T-helper 17 cell (primary cell): ENCODE data around the gene KLK10. TPM values are rescaled to one million over a fixed set of nuclear protein-coding genes. Genes with fewer than 3 reads are reported as not detected.

ENCODE experiments used
- ATAC-seq: fragments of 150-1000 bp; cut with Tn5 transposase; 2 replicates; pipeline ENCODE4 v1.10.0; 2021; ENCODE audit warnings: mild to moderate bottlenecking, moderate library complexity
- DNase-seq, 3 donors: peaks; one replicate each; pipeline versions ENCODE4 v3.0.0 to v3.0.0-alpha.2; 2020 to 2021
- H3K9me3 ChIP-seq: one replicate; pipeline ENCODE4 v1.7.0; 2013; ENCODE audit warnings: low read length, mild to moderate bottlenecking; ENCODE audit not compliant: control insufficient read depth, poor library complexity, severe bottlenecking
- H3K27ac Mint-ChIP-seq: one replicate; pipeline ENCODE4 v1.8.0; 2022; ENCODE audit warnings: mild to moderate bottlenecking, moderate library complexity, mixed read lengths
- H3K27me3 Mint-ChIP-seq: one replicate; pipeline ENCODE4 v1.8.0; 2022; ENCODE audit warnings: mixed read lengths
- H3K36me3 Mint-ChIP-seq: one replicate; pipeline ENCODE4 v1.8.0; 2022; ENCODE audit warnings: low read depth, mixed read lengths
- H3K4me1 Mint-ChIP-seq: one replicate; pipeline ENCODE4 v1.8.0; 2022; ENCODE audit warnings: mild to moderate bottlenecking, mixed read lengths
- H3K4me3 Mint-ChIP-seq: one replicate; pipeline ENCODE4 v1.8.0; 2022; ENCODE audit warnings: mild to moderate bottlenecking, moderate library complexity, mixed read lengths
- total RNA-seq, 4 donors: library from RNA in 2 of 4; stranded (reverse) in 2 of 4; gene quantifications; one replicate each; pipeline ENCODE4 v1.2.3 and lab custom pipeline; 2022 to 2026

The KLK10 gene, protein sequence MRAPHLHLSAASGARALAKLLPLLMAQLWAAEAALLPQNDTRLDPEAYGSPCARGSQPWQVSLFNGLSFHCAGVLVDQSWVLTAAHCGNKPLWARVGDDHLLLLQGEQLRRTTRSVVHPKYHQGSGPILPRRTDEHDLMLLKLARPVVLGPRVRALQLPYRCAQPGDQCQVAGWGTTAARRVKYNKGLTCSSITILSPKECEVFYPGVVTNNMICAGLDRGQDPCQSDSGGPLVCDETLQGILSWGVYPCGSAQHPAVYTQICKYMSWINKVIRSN
- total RNA-seq, result not detected
- total RNA-seq (lab: John Stamatoyannopoulos, UW), result 0 reads per million in 2 donors

GRCh38 chr19:51019544-51019925 is at the start of gene KLK10:
Gene KLK10 (minus strand): TSS chr19:51019709. CDS start chr19:51019130, 579 bp downstream.
- H3K9me3 ChIP-seq, result no peaks in the 10 kb centered on the region
- H3K4me1 Mint-ChIP-seq, result peaks cover 18% of the 10 kb centered on the region
- H3K27ac Mint-ChIP-seq, result no peak within 1 kb of the TSS
- peaks cover 13% of the 10 kb centered on the region for H3K36me3 Mint-ChIP-seq
- H3K4me3 Mint-ChIP-seq, result peak within 1 kb of the TSS; percentile 81
- no peak for DNase-seq
- ATAC-seq, result no peak
- peaks cover 68% of the 10 kb centered on the region for H3K27me3 Mint-ChIP-seq

DNA sequence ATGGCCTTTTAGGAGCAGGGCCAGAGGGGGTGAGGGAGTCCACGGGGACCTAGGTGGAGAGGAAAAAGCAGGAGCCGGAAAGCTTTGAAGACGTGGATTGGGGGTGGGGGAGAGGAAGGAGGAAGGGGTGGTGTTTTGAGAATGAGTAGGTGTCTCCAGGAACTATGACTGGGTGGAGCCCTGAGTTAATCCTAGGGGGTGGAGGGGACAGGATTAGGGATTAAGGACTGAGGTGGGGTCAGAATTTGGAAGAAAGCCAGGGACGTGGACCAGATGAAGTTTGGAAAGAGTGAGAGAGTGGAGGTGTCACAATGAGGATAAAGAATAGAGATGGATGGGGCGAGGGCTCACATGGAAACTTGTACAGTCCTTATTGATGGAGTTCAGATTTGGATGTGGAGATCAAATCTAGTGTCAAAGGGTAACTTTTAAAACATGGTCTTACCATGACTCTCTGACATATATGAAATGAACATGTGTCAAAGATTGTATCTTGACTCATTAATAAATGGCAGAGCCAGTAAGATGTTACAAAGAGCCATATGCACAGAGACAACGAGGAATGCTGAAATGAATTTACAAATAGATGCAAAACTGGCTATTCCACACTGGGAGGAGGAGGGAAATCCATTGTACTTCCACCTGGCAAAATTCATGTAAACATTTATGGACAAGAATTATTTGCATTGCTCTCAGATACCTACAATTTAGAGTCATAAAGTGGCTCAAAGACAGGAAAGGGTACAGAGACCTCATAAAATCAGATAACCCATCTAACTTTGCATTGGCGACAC is 47.1 kb upstream of the KLK10 start:
- no peaks in the 10 kb centered on the region for H3K9me3 ChIP-seq
- no peaks in the 10 kb centered on the region for H3K4me1 Mint-ChIP-seq
- no peak overlapping the region for H3K4me3 Mint-ChIP-seq
- peaks cover 15% of the 10 kb centered on the region for H3K27me3 Mint-ChIP-seq
- ATAC-seq (no peak), DNase-seq (no peak)
- no peak overlapping the region for H3K27ac Mint-ChIP-seq
- peaks cover 9% of the 10 kb centered on the region for H3K36me3 Mint-ChIP-seq

DNA sequence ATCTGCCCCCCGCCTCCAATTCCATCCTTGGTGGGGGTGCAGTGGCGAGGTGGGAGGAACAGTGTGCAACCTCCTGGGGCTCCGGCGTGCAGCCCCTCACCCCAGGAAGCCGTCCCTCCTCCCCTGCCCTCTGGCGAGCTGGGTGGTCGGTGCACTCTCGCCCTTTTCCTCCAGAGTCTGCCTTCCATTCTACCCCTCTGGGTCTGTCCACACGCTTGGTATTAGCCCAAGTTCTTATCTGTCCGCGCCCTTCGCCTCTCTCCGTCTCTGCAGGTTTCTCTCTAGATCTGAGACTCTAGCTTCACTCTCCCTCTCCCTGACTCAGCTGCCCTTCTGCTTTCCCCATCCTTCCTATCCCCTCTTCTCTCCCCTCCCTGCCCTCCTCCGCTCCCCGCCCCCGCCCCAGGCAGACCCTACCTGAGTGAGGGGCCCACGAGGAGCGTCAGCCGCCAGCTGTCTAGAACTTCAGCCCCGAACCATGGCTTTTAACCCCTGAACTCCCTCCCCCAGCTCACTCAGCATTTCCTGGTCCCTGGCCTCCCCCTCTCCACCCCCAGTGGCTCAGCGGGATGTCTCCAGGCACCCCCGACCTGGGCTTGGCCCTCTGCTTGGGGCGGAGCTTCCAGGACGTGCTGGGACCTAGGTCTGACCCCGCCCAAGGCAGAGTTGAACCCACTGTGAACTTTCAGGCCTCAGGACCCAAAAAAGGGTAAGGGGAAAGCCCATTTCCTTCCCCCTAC is 45.9 kb upstream of the KLK10 start:
- peaks cover 15% of the 10 kb centered on the region for H3K27me3 Mint-ChIP-seq

GRCh38 chr19:51064534-51065220 is 45.2 kb upstream of the KLK10 start, which contains the start of gene KLK13:
Gene KLK13 (minus strand): TSS chr19:51065092. CDS start chr19:51065067, 25 bp downstream.
- peaks cover 9% of the 10 kb centered on the region for H3K36me3 Mint-ChIP-seq
- H3K4me3 Mint-ChIP-seq, result peak within 1 kb of the TSS; percentile 68
- ATAC-seq, result no peak
- H3K9me3 ChIP-seq, result no peaks in the 10 kb centered on the region
- DNase-seq, result no peak
- no peak within 1 kb of the TSS for H3K27ac Mint-ChIP-seq
- H3K4me1 Mint-ChIP-seq, result no peaks in the 10 kb centered on the region
- H3K27me3 Mint-ChIP-seq, result peaks cover 15% of the 10 kb centered on the region

More for the DNA sequence above, 45.9 kb upstream of the KLK10 start:
- ATAC-seq (no peak), DNase-seq (no peak)
- Mint-ChIP-seq H3K4me1 (no peaks in the 10 kb centered on the region), H3K27ac (no peak overlapping the region), H3K36me3 (peaks cover 9% of the 10 kb centered on the region), H3K4me3 (peak overlapping the region; percentile 68)
- H3K9me3 ChIP-seq, result no peaks in the 10 kb centered on the region

GRCh38 chr19:51063664-51064063 is 44.2 kb upstream of the KLK10 start:
- H3K9me3 ChIP-seq, result no peaks in the 10 kb centered on the region
- H3K36me3 Mint-ChIP-seq, result peaks cover 9% of the 10 kb centered on the region
- H3K4me3 Mint-ChIP-seq, result no peak overlapping the region
- H3K4me1 Mint-ChIP-seq, result no peaks in the 10 kb centered on the region
- DNase-seq, result no peak
- no peak for ATAC-seq
- H3K27ac Mint-ChIP-seq, result no peak overlapping the region
- peaks cover 15% of the 10 kb centered on the region for H3K27me3 Mint-ChIP-seq

DNA sequence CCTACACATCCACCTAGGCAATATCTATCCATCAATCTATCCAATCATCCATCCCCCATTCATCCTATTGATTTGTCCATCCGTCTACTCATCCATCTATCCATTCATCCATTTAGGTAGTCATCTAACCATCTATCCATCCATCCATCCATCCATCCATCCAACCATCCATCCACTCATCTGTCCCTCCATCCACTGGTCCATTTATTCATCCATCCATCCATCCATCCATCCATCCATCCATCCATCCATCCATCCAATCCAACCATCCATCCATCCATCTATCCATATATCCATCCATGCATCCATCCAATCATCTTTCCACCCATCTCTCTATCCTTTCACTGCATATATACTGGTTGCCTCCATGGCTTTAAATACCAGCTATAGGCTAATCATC is 41.5 kb upstream of the KLK10 start:
- no peak overlapping the region for H3K4me3 Mint-ChIP-seq
- peaks cover 14% of the 10 kb centered on the region for H3K27me3 Mint-ChIP-seq
- H3K27ac Mint-ChIP-seq, result no peak overlapping the region
- H3K4me1 Mint-ChIP-seq, result no peaks in the 10 kb centered on the region
- H3K9me3 ChIP-seq, result no peaks in the 10 kb centered on the region
- DNase-seq, result no peak
- no peak for ATAC-seq
- H3K36me3 Mint-ChIP-seq, result peaks cover 2% of the 10 kb centered on the region

DNA sequence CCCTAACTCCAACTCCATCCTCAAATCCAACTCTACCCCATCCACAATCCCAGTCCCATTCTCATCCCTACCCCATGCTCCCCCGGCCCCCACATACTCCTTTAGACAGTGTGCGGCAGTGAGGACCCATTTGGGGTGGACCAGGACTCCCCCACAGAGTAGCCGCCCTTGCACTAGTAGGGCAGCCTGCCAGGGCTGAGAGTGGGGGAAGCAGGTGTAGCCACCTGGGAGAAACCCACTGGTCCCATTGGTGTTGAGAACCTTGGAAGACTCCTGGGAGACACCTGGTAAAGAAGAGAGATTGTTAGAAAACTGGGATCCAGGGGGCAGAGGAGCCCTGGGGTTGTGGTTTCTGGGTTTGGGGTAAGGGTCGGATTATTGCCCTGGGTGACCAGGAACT is 40.8 kb upstream of the KLK10 start:
- DNase-seq (no peak), ATAC-seq (no peak)
- no peaks in the 10 kb centered on the region for H3K4me1 Mint-ChIP-seq
- no peak overlapping the region for H3K27ac Mint-ChIP-seq
- no peak overlapping the region for H3K4me3 Mint-ChIP-seq
- peaks cover 16% of the 10 kb centered on the region for H3K27me3 Mint-ChIP-seq
- H3K9me3 ChIP-seq, result no peaks in the 10 kb centered on the region
- peaks cover 5% of the 10 kb centered on the region for H3K36me3 Mint-ChIP-seq

DNA sequence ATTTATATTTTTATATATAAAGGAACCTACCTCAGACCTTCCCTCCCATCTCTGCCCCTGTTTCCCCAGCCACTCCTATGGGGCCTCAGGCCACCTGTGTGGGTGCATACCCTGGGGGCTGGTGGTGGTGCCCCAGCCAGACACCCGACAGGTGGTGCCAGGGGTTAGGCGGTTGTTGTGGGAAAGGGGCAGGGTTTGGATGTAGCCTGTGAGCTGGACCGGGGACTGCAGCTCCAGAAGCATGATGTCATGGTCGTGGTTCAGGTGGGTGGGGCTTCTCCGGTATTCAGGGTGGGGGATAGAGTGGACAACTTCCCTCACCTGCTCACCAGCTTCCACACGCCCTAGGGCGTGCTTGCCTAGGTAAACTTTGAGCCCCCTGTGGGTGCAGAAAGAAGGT is 40.2 kb upstream of the KLK10 start:
- Mint-ChIP-seq H3K4me3 (no peak overlapping the region), H3K27me3 (peaks cover 20% of the 10 kb centered on the region), H3K36me3 (peaks cover 4% of the 10 kb centered on the region), H3K4me1 (no peaks in the 10 kb centered on the region), H3K27ac (no peak overlapping the region)
- no peak for DNase-seq
- ATAC-seq, result no peak
- no peaks in the 10 kb centered on the region for H3K9me3 ChIP-seq

DNA sequence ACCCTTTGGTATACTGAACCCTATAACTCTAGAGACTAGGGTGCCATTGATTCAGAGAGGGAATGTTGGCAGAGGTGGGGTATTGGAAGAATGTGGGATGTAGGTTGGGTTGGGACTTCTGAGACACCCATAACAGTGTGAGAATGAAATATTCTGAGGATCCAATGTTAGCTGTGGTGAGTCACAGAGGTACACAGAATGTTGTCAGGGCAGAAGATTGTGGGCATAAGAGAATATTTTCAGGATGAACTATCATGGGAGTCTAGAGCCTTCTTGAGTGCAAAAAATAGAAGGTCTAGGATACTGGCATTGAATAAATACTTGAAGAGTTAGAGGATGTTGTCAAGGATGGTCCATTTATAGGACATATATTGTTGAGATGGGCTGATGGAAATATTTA is 36.4 kb upstream of the KLK10 start:
- Mint-ChIP-seq H3K27ac (no peak overlapping the region), H3K4me3 (no peak overlapping the region), H3K4me1 (peaks cover 2% of the 10 kb centered on the region), H3K36me3 (peaks cover 7% of the 10 kb centered on the region), H3K27me3 (peaks cover 33% of the 10 kb centered on the region)
- DNase-seq (no peak), ATAC-seq (no peak)
- H3K9me3 ChIP-seq, result no peaks in the 10 kb centered on the region

- Mint-ChIP-seq H3K36me3 (peaks cover 2% of the 10 kb centered on the region), H3K4me1 (no peaks in the 10 kb centered on the region), H3K27me3 (peaks cover 30% of the 10 kb centered on the region), H3K27ac (no peak overlapping the region), H3K4me3 (no peak overlapping the region)
- ATAC-seq, result no peak
- no peak for DNase-seq
- H3K9me3 ChIP-seq, result peaks cover 3% of the 10 kb centered on the region
These were observed 27.5 kb upstream of the KLK10 start for GRCh38 chr19:51047031-51047335.

GRCh38 chr19:51044327-51044726 is 24.8 kb upstream of the KLK10 start:
- no peaks in the 10 kb centered on the region for H3K4me1 Mint-ChIP-seq
- no peaks in the 10 kb centered on the region for H3K9me3 ChIP-seq
- H3K27me3 Mint-ChIP-seq, result peaks cover 23% of the 10 kb centered on the region
- H3K27ac Mint-ChIP-seq, result no peak overlapping the region
- no peak overlapping the region for H3K4me3 Mint-ChIP-seq
- H3K36me3 Mint-ChIP-seq, result peaks cover 2% of the 10 kb centered on the region
- DNase-seq (no peak), ATAC-seq (no peak)

DNA sequence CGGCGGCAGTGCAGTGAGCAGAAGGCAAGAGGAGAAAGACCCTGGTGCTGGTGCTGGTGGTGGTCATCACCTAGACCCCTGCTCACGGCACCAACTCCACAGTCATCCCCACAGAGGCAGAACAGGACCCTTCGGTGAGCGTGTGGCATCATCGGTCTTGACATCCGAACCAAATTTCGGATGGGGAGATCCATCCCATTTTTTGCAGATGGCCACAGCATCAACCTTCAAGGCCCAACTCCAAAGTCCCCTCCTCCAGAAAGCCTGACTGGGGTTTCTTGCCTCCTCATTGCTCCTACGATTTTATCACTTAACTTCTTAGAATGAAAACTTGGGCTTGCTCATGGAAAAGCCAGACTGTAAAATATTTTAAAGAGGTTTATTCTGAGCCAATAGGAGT is 24.0 kb upstream of the KLK10 start:
- peaks cover 2% of the 10 kb centered on the region for H3K36me3 Mint-ChIP-seq
- no peak overlapping the region for H3K27ac Mint-ChIP-seq
- H3K4me3 Mint-ChIP-seq, result no peak overlapping the region
- peaks cover 22% of the 10 kb centered on the region for H3K27me3 Mint-ChIP-seq
- ATAC-seq (no peak), DNase-seq (no peak)
- no peaks in the 10 kb centered on the region for H3K4me1 Mint-ChIP-seq
- no peaks in the 10 kb centered on the region for H3K9me3 ChIP-seq

- Mint-ChIP-seq H3K36me3 (no peaks in the 10 kb centered on the region), H3K27me3 (peaks cover 7% of the 10 kb centered on the region), H3K4me1 (no peaks in the 10 kb centered on the region), H3K27ac (no peak overlapping the region), H3K4me3 (no peak overlapping the region)
- DNase-seq, result no peak
- ATAC-seq, result no peak
- no peaks in the 10 kb centered on the region for H3K9me3 ChIP-seq
These were observed 20.6 kb upstream of the KLK10 start for GRCh38 chr19:51040151-51040550.
